ENCODE measurements around the gene NKTR.

GRCh38 chr3:42639192-42639591 is 38.7 kb downstream of the NKTR start:
- TF ChIP-seq POLR2A (IDR thresholded peaks at IDR 0.05; ENCODE audit: low read length), result no peak
- no peak for TF ChIP-seq GATA1 (IDR thresholded peaks at IDR 0.05; ENCODE audit: low read depth, low read length)

All from erythroblast (primary cell).